HL-60 (cell line): Measurements from ENCODE around the gene COASY.

Experiments
- DNase-seq, 2 experiments: peaks; one replicate each; pipeline ENCODE4 v3.0.0-alpha.2; 2010 to 2020; ENCODE audit warnings: low read depth in 1 of 2, low spot score in 1 of 2
- H3K27ac ChIP-seq: fragments of 250-450 bp; sonication (Bioruptor Pico); replicated peaks from 2 replicates; pipeline ENCODE4 v1.5.1; 2020; ENCODE audit warnings: mild to moderate bottlenecking, moderate library complexity
- H3K27me3 ChIP-seq: fragments of 250-450 bp; sonication (Bioruptor Pico); 2 replicates; pipeline ENCODE4 v1.5.1; 2021; ENCODE audit warnings: mild to moderate bottlenecking, moderate library complexity; ENCODE audit not compliant: insufficient read depth, poor library complexity, severe bottlenecking
- H3K4me3 ChIP-seq: replicated peaks from 2 replicates; pipeline ENCODE4 v1.5.1; 2011; ENCODE audit warnings: mild to moderate bottlenecking, control low read depth, low read length; ENCODE audit not compliant: insufficient read depth
- CTCF ChIP-seq: IDR thresholded peaks from one replicate; pipeline ENCODE4 v1.5.1; 2011; ENCODE audit warnings: low read length, control low read depth, inconsistent platforms; ENCODE audit not compliant: insufficient read depth
- GABPA ChIP-seq: IDR thresholded peaks from 2 replicates; pipeline ENCODE4 v1.6.1; 2012; ENCODE audit warnings: low read depth
- POLR2AphosphoS5 ChIP-seq: IDR thresholded peaks from 2 replicates; pipeline ENCODE4 v1.6.1; 2012; ENCODE audit warnings: low read depth
- REST ChIP-seq: IDR thresholded peaks from 2 replicates; pipeline ENCODE4 v1.6.1; 2012; ENCODE audit warnings: low read depth; ENCODE audit not compliant: insufficient replicate concordance
- SPI1 ChIP-seq: IDR thresholded peaks from 2 replicates; pipeline ENCODE4 v1.6.1; 2012; ENCODE audit warnings: low read depth, mild to moderate bottlenecking, borderline replicate concordance

The COASY gene

GRCh38 chr17:42513686-42514085, 48.3 kb upstream of the COASY start:
- no peak for DNase-seq
- Histone ChIP-seq H3K27ac (no peak overlapping the region), H3K4me3 (no peak overlapping the region), H3K27me3 (no peaks in the 10 kb centered on the region)
- no peak for TF ChIP-seq CTCF
- no peak for TF ChIP-seq REST
- no peak for TF ChIP-seq GABPA
- TF ChIP-seq SPI1: no peak
- TF ChIP-seq POLR2AphosphoS5: no peak

- Histone ChIP-seq H3K4me3 (no peak overlapping the region), H3K27ac (no peak overlapping the region), H3K27me3 (no peaks in the 10 kb centered on the region)
- no peak for DNase-seq
- TF ChIP-seq REST (no peak), SPI1 (no peak), POLR2AphosphoS5 (no peak), CTCF (no peak), GABPA (no peak)
Measured at GRCh38 chr17:42514279-42514678, 47.7 kb upstream of the COASY start.

GRCh38 chr17:42514867-42515266, 47.1 kb upstream of the COASY start:
- Histone ChIP-seq H3K27ac (no peak overlapping the region), H3K27me3 (no peaks in the 10 kb centered on the region), H3K4me3 (no peak overlapping the region)
- TF ChIP-seq CTCF: no peak
- TF ChIP-seq GABPA: no peak
- no peak for TF ChIP-seq REST
- TF ChIP-seq POLR2AphosphoS5: no peak
- TF ChIP-seq SPI1: no peak
- DNase-seq: no peak
